HG03196 (cell line): ENCODE results near the gene AUP1.
"Not testable (repeated sequence)": the region's sequence is repeated elsewhere in the genome, so short reads cannot be mapped to it uniquely, and the experiment has no call there.

Source experiments
- ATAC-seq: cut with Tn5 transposase; IDR thresholded peaks from one replicate; pipeline ENCODE4 v1.9.1; 2021; ENCODE audit not compliant: unreplicated experiment

The AUP1 gene

DNA sequence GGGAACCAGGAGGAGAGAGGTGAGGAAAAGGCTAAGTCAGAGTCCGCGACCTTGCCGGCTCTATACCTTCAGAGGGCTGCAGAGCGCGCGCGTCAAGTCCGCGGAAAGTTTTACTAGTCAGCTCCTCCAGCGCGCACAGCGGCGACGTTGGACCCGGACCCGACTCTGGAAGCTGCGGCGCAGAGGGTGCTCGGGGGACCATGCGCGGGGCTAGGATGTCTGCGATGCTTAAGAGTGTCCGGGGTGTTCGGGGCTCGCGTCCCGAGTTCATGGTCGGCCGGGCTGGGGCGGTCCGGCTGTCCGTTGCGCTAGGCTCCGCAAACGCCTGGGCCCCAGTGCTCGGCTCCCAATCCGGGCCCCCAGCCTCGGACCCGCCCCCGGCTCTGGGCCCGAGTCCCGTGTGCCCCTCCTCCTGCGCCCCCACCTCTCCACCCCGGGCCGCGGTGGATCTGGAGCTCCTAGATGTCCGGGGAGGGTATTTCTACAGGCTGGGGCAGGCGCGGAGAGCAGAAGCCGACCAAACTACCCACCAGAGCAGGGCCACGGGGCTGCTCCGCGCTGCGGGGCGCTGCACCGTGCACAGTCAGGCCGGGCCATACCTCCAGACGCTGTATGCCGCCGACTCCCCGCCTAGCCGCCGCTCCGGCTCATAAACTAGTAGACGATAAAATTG lies 30.1 kb downstream of the AUP1 start, which contains the start of gene LBX2:
Gene LBX2 (minus strand): TSS at position 337 of the 673 bp plus-strand sequence. CDS start 66 bp downstream, at position 271.
- ATAC-seq = no peak

DNA sequence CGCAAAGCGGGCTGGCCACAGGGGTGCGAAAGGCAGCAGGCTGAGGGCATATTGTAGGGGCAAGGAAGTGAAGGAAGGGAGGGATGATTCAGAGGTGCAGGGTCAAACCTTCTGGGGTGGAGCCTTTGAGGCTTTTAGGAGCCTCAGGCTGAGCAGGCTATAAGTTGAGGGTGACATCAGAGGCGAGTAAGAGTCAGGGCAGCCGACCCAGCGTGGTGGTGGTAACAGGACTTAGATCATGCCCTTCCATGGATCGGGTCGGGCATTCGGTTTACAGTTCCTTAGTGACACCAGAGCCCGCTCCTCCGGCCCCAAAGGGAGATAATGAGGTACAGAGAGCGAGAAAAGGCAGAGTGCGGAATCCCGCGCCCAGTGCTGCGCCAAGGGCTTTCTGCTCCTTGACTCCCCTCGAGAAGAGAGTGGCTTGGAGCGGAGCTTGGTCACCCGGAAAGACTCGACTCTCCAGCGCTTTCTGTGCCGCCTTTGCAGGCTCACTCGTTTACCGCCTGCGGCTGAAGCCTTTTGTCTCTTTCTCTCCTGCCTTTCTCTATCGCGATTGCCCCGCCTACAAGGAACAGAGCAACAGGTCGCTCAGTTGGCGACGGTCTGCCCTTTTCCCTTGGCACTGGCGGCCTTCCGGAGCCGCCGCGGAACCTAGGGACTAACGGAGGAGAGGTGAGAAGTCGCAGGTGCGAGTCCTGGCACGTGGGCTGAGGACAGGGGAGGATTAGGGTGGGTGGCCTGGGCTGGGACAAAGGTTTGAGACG lies 30.8 kb downstream of the AUP1 start:
- no peak for ATAC-seq

DNA sequence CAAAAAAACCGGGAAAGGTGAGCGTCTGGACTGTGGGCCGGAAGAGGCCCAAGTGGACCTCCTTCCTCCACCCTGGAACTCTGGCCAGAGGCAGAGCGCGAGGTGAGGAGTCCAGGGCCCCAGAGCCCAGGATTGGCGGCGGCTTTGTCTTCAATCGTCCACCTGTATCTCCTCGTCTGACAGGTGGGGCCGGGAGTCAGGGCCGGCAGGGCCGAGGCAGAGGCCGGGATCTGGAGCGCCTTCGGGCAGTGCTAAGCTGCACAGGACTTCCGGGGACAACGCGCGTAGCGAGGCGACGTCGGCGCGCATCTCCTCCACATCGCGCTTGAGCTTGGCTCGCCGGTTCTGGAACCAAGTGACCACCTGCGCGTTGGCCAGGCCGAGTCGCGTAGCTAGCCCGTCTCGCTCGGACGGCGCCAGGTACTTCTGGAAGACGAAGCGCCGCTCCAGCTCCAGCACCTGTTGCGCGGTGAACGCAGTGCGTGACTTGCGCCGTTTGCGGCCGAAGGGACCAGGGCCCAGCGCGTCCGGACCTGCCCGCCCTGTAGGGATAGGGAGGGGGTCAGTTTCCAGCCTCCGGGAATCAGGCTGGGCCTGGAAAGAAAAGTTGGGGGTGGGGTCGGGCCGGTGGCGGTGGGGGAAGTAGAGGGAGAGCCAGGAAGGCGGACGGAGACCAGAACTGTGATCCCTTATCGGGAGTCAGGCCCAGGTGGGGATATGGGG lies 31.6 kb downstream of the AUP1 start:
- no peak for ATAC-seq

DNA sequence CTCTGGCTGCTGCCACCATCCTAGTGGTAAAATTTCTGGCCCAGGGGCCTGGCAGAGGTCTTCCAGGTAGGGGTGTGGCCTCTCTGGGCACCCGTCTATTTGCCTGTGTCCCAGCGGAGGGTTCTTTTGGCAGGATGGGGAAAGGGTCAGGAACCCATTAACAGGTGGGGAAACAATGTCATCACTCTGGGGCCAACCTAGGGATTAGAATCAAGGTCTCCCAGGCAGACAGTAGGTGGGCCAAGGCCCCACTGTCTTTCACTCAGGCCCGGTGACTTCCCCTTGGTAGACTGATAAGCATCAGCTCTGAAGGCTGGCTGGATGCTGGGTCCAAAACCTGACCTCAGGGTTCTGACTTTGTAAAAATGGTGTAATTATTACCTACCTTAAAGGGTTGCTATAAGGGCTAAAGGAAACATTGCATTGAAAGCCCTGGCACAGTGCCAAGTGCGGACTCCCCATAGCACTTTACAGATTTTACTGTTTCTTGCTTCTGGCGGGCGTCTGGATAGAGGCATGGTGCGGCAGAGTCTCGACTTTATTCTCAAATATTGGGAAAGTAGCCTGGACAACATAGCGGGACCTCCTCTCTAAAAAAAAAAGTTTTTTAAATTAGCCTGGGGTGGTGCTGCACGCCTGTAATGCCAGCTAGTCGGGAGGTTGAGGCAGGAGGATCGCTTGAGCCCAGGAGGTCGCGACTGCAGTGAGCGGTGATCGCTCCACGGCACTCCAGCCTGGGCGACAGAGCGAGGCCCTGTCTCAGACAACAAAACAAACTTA lies 32.3 kb downstream of the AUP1 start:
- ATAC-seq = no peak

DNA sequence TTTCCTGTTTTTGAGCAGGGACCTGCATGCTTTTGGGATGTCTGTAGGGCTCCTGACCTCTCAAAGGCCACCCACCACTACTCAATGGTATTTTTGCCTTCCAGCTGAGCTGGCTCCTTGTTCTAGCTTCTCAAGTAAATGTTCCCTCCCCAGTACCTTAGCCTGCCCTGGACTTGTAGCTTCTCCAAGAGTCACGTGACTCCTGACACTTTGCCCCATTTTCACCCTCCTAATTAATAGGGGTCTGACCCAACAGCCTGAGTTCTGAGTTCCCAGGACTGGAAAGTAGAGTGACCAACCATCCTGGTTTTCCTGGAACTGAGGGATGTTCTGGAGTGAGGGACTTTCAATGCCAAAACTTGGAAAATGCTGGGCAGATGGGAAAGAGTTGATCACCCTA lies 34.1 kb downstream of the AUP1 start:
- no peak for ATAC-seq

DNA sequence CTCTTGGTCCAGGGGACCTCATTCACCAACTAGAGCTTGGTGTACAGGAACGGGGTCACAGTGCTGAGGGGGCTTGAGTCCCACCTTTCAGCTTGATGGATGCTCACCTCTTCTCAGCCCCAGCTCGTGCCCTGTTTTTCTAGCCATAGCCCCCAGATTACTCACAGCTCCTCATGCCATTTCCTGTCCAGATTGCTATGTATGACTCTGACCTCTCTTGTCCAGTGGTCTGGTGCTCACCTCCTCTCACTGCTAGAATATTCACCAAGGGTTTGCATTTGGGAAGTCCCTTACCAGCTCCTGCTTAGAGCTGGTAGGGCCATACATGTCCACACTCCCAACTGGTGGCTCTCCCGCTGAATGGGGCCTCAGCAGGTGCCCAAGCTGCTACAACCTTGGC lies 36.0 kb downstream of the AUP1 start:
- ATAC-seq = no peak

DNA sequence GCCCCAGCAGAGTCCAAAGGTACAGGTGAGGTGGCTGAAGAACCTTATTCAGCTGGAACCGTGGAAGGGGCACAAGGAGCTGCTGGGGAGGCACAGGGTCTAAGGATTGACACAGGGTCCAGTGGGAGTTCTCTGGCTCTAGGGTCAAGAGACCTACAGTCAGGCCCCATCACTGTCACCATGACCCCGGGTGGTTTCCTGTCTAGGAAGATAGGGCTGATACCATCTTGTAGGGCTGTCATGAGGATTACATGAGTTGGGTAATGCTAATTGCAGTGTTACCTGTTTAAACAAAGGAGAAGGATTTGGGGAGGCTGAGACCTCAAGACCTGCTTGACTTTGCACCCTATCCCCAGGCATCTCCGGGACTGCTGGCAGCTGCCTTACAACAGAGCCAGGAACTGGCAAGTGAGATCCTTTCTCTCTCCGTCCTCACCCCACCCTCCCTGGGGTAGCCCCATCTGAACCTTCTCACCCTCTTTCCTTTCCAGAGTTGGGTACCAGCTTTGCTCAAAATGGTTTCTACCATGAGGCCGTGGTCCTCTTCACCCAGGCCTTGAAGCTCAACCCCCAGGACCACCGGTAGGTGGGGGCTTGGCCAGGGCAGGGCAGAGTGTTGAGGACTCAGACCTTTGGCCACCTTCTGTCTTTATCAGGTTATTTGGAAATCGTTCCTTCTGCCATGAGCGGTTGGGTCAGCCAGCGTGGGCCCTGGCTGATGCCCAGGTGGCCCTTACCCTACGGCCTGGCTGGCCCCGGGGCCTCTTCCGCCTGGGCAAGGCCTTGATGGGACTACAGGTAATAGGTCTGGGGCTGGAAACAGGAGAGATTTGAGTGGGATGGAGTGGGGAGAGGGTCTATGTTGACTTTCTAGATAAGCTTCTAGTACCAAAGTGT lies 37.6 kb downstream of the AUP1 start:
- no peak for ATAC-seq

DNA sequence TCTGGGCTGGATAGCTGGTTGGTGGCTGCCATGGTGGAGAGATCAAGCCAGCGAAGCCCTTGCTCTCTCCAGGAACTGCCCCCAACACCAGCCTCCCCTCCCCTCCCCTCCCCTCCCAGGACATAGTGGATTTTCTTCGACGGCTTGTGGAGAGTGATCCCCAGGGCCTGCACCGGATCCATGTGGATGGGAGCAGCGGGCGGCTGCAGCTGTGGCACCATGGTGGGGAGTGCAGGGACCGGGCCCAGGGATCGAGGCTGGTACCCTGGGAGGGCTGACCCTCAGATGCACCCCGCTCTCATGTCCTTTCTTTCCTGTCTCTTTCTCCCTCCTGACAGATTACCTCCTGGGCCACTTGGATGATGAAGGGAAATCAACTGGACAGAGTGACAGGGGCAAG lies 39.6 kb downstream of the AUP1 start:
- ATAC-seq = no peak

DNA sequence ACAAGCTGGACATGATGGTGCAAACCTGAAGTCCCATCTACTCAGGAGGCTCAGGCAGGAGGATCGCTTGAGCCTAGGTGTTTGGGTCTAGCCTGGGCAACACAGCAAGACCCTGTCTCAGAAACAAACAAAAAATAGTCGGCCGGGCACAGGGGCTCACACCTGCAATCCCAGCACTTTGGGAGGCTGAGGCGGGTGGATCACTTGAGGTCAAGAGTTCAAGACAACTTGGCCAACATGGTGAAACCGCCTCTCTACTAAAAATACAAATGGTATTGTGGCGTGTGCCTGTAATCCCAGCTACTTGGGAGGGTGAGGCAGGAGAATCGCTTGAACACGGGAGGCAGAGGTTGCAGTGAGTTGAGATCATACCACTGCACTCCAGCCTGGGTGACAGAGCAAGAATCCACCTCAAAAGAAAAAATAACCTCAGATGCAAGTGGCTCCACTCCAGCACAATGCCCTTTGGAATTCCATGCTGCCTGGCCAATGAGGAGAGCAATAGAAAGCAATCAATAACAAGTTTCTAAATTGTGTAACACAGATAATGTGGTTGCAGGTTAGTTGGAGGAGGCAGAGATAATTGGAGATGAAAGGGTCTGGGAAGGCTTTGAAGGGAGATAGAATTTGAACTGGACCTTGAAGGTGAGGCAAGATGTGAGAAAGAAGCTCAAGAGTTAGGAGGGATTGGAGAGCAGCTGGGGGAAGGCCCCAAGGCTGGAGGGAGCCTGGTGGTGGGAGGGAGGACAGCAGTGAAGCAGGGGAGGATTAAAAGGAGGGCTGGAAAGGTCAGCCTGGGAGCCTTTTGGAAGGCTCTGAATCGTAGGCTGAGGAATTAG lies 40.6 kb downstream of the AUP1 start:
- no peak for ATAC-seq

DNA sequence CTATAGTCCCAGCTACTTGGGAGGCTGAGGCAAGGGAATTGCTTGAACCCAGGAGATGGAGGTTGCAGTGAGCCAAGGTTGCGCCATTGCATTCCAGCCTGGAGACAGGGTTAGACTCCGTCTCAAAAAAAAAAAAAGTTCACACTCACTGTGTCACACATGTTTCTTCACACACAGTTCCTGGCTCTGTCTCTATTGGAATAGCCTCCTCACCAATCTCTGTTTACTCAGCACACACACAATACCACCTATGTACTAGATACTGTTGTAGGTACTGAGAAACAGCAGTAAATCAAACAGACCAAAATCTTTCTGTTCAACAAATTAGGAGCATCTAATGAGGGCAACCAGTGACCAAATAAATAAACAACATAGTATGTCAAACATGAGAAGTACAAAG lies 43.4 kb downstream of the AUP1 start:
- ATAC-seq = no peak

DNA sequence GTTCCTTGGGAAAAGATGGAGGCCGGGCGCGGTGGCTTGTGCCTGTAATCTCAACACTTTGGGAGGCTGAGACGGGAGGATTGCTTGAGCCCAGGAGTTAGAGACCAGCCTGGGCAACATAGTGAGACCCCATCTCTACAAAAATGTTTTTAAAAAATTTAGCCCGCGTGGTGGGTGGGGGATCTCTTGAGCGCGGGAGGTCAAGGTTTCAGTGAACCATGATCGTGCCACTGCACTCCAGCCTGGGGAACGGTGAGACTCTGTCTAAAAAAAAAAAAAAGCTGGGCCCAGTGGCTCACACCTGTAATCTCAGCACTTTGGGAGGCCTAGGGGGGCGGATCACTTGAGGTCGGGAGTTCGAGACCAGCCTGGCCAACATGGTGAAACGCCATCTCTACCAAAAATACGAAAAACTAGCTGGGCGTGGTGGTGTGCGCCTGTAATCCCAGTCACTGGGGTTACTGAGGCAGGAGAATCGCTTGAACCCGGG lies 45.8 kb downstream of the AUP1 start:
- ATAC-seq = not testable (repeated sequence)

DNA sequence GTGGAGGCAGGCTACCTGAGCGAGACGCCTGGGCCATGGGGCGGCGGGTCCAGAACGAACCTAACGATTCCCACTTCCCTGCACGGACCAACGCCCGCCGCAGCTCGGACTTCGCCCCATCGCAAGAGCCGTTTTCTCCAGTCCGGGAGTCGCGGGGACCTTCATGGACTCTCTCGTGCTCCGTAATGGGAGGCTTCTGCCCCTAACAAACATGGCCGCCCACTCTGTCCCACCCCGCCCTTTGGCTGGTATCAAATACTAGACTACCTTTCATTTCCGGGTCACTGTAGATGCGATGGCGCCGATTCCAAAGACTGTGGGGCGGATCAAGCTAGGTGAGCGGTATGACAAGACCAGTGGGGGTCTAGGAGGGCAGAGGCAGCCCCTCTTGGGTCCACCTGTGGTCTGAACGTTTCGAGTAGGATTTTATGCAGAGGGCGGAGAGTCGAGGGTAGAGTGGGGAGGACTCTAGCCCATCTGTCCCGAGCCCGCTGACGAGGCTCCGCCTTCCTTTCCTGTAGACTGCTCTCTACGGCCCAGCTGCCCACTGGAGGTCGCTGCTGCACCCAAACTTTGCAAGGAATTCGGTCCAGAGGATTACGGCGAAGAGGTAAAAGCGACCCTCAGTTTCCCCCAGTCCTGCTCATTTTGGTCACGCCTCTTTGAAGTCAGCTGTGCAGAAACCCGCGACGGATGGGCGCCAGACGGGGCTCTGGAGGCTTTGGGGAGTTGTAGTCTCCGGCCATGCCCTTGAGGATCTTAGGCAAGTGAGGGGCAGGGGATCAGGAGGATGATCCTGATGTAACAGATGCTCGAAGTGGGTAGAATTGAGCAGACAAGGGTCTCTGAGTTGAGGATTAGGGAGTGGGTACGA lies 46.5 kb downstream of the AUP1 start, which contains the start of the genes CCDC142 and TTC31:
Gene CCDC142 (minus strand): TSS at position 198 of the 874 bp plus-strand sequence. CDS start 161 bp downstream, at position 37.
Gene TTC31 (plus strand): TSS at position 281 of the 874 bp plus-strand sequence. CDS start 15 bp downstream, at position 296.
- peak; percentile 89 for ATAC-seq

DNA sequence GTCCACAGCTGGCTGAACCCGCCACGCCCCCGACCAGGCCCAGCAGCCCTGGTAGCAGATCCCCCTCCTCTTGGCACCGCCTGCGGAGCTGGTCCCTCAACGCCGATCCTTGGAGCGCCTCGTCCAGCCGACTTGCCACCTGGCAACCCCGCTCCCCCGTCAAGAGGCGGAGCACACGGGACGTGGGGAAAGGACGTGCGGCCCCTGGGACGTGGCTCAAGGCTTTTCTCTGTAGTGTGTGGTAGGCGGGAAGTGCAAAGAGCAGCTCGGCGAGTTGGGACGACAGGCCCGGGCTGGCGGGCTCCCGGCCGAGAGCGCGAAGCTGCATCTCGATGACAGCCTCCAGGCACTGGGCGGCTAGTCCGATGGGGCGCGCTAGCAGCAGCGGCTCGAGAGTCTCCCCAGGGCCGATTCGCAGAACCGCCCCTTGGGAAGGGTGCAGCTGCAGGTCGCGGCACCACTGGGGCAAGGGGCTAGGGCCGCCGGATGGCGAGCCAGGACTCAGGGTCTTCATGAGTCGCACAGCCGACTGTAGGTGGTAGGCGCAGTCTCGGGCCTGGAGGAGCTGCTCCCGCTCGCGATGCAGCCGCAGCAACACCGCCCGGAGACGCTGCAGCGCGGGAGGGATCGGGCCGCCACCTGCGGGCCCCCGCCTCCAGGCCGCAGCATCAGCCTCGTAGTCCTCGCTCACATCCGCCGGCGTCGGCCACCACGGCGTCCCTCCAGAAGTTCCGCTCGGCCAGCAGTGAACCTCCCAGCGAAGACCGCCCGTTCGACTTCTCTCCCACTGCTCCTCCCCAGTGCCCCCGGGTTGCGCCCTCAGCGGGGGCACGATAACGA lies 47.3 kb downstream of the AUP1 start:
- peak; percentile 27 for ATAC-seq

DNA sequence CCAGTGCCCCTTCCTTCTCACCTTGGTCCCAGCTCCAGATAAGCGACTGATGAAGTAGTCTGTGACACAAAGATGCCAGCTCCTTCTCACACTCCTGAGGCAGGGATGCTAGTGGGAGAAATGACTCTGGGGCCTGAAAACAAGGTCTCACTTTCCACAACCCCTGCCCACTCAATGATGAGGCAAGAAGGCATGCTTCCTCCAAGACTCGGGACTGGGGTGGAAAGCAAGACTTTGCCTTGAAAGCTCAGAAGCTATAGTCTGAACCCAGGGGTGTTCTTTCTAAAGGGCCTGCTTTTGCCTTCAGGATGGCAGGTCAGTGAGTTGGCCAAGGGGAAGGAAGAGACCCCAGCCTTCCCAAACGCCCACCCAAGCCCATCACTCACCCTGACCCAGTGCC lies 48.1 kb downstream of the AUP1 start:
- ATAC-seq = no peak
